Skeletal muscle tissue (tissue), 4 donors: ENCODE results near the gene RPP40. TPM values are rescaled to one million over a fixed set of nuclear protein-coding genes. Genes with fewer than 3 reads are reported as not detected.

Experiments
- H3K27ac ChIP-seq: one replicate; pipeline ENCODE4 v1.7.0; 2013; ENCODE audit warnings: mild to moderate bottlenecking, low read depth, low read length, inconsistent platforms
- H3K27me3 ChIP-seq, 3 donors: one replicate each; pipeline ENCODE4 v1.7.0; 2013; ENCODE audit warnings: low read length in 3 of 3; ENCODE audit not compliant: control insufficient read depth in 3 of 3, insufficient read depth in 3 of 3
- H3K36me3 ChIP-seq, 3 donors: one replicate each; pipeline ENCODE4 v1.7.0; 2013; ENCODE audit warnings: low read length in 3 of 3; ENCODE audit not compliant: control insufficient read depth in 3 of 3, insufficient read depth in 3 of 3
- H3K4me1 ChIP-seq, 3 donors: one replicate each; pipeline ENCODE4 v1.7.0; 2013; ENCODE audit warnings: low read length in 3 of 3, mild to moderate bottlenecking in 3 of 3; ENCODE audit not compliant: control insufficient read depth in 3 of 3, insufficient read depth in 3 of 3
- H3K4me3 ChIP-seq, 3 donors: one replicate each; pipeline ENCODE4 v1.7.0; 2013; ENCODE audit warnings: low read length in 3 of 3
- H3K9ac ChIP-seq, 3 donors: one replicate each; pipeline ENCODE4 v1.7.0; 2013; ENCODE audit warnings: low read length in 3 of 3, mild to moderate bottlenecking in 3 of 3, moderate library complexity in 2 of 3, low read depth in 1 of 3
- H3K9me3 ChIP-seq, 3 donors: one replicate each; pipeline ENCODE4 v1.7.0; 2013; ENCODE audit warnings: low read length in 3 of 3; ENCODE audit not compliant: control insufficient read depth in 3 of 3
- total RNA-seq: library from RNA; depleted of rRNA; stranded (reverse); fragments of >200 nt; gene quantifications from one replicate; pipeline ENCODE4 v1.2.3, GENCODE V29; 2014
- donor health status: Osteomylitis.

RPP40 gene
- total RNA-seq, 1 donor from 2014 or later = 9.9 TPM

DNA sequence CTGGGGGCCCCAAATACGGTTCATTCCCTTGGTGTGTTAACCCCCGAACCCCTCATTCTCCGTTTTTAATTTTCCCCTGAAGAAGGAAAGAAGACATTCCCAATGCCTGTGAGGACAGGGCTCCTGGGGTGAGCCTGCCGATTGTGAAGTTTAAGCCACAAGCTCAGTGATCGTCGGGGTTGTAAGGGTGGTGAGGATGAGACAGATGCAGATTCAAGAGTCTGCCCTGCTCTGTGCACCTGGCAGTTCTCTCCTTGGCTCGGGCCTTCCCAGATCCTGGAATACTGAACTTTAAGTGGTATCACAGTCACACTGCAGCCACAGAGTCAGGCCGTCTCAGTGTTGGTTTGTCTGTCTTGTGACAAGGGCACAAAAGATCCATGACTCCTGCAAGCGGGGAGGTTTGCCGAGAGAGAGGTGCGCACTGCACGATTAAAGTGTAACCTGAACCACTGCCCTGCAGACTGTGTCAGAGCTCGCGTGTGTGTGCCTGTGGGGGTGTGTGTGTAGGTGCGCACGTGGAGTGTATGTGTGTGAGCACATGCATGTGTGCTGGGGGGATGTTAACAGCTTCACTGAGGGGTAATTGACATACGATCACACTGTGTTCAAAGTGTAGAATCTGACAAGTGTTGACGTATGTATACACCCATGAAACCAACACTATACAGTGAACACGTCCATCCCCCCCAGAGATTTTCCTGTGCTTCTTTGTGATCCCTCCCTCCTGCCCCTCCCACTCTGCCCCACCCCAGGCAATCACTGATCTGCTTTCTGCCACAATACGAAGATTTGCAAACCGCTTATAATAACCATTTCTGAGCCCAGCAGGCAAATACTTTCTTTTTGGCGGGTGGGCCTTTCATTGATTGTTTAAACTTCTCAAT lies 38.9 kb downstream of the RPP40 start:
- no peak overlapping the region for H3K27ac ChIP-seq
- H3K9me3 ChIP-seq = no peaks in the 10 kb centered on the region
- peaks cover 4 to 9% (median 5%) of the 10 kb centered on the region in 3 donors for H3K4me1 ChIP-seq
- H3K27me3 ChIP-seq = no peaks in the 10 kb centered on the region
- no peaks in the 10 kb centered on the region for H3K36me3 ChIP-seq
- no peak overlapping the region for H3K9ac ChIP-seq
- no peak overlapping the region for H3K4me3 ChIP-seq

DNA sequence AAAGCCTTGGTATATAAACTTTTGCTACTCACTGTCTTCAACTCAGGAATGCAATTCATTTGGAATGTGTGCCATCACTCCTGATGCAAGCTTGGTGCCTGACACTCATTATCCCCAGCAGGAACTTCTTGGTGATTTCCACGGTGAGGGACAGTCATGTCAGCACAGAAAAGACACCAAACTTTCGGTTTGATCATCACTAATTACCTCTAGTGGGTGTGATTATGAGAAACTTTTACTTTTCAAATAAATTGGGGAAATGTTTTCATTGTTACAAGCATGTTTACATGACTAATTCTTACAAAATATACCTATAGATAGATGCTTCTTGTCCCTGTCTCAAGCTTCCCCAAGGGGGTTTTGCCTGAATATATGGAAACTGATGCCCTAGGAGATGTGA lies 40.9 kb downstream of the RPP40 start:
- no peak overlapping the region for H3K9ac ChIP-seq
- H3K9me3 ChIP-seq = no peaks in the 10 kb centered on the region
- no peaks in the 10 kb centered on the region for H3K27me3 ChIP-seq
- H3K27ac ChIP-seq = no peak overlapping the region
- H3K36me3 ChIP-seq = no peaks in the 10 kb centered on the region
- peaks cover 0 to 2% (median 0%) of the 10 kb centered on the region in 3 donors for H3K4me1 ChIP-seq
- H3K4me3 ChIP-seq = no peak overlapping the region

DNA sequence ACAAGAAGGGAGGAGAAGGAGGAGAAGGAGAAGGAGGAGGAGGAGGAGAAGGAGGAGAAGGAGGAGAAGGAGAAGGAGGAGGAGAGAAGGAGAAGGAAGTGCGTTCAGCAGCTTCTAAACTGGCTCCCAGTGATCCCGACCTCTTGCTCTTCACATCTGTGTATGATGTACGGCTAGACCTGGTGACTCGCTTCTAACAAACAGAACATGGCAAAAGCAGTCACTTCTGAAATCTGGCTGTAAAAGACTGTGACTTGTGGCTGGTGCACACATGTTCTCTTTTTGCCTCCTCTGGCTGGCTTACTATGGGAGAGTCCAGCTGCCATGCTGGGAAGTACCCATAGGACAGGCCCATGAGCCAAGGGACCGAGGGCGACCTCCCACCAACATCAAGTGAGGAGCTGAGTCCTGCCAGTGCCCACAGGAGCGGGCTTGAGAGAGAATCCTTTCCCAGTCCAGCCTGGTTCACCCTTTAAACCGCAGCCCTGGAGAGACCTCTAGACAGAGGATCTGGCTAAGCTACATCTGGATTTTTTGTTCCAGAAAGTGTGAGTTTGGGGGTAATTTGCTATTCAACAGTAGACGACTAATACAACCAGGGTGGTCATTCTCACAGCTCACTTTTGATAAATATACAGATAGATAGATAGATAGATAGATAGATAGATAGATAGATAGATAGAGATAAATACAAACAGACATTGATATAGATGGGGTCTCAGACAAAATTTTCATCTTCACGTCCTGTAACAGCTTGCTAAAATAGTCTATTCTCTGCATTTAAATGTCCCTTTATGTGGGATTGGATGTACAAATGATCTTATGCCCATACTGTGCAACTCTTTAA lies 42.3 kb downstream of the RPP40 start:
- Histone ChIP-seq H3K4me1 (peaks cover 2 to 7% (median 4%) of the 10 kb centered on the region in 3 donors), H3K4me3 (no peak overlapping the region), H3K27me3 (no peaks in the 10 kb centered on the region), H3K27ac (no peak overlapping the region), H3K36me3 (peaks cover 0 to 1% (median 0%) of the 10 kb centered on the region in 3 donors), H3K9ac (no peak overlapping the region), H3K9me3 (no peaks in the 10 kb centered on the region)

DNA sequence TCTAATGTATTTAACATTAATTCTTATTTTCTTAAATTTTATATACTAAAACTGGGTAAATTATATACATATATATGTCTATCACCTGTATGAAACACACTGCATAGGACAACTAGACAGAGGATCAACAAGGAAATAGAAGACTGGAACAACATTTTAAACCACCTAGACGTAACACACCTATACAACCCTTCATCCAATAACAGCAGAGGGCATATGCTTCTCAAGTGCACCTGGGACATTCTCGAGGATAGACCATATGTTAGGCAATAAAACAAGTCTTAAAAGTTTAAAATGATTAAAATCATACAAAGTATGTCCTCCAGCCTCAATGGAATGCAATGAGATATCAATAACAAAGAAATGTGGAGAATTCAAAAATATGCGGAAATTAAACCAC lies 45.2 kb downstream of the RPP40 start:
- Histone ChIP-seq H3K9ac (no peak overlapping the region), H3K27ac (no peak overlapping the region), H3K36me3 (peaks cover 3 to 9% (median 7%) of the 10 kb centered on the region in 3 donors), H3K27me3 (no peaks in the 10 kb centered on the region), H3K9me3 (no peaks in the 10 kb centered on the region), H3K4me3 (no peak overlapping the region), H3K4me1 (peaks cover 2 to 7% (median 4%) of the 10 kb centered on the region in 3 donors)

DNA sequence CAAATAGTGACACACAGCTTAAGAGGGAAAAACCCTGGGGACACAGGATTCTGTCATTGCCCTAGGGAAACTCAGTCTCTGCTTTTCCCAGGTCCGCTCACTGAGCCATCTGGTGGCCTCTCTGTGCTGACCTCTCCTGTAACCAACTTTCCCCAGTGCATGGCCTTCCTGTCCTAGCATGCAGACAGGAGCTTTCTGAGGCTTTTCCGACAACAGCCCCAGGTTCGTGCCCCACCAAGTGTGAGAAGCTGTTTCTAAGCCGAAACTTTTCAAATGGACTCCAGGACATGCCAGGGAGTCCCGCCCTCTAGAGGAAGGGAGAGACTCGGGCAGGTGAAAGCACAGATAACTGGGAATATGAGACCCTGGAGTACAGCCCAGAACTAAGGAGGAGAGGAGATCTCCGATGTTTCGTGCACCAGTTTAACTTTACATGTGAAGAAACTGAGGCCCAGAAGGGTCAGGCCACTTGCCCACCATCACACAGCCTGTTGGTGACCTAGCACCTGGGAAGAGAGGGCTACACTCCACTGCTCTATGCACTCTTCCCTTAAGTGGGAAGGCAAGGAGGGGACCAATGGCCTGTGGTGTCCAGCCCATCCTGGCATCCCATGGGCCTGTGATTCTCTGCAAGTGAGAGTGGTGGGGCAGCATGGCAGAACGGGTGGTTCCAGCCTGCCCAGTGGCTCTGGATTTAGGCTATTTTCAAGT lies 46.2 kb downstream of the RPP40 start:
- Histone ChIP-seq H3K4me1 (peaks cover 2 to 7% (median 4%) of the 10 kb centered on the region in 3 donors), H3K4me3 (no peak overlapping the region), H3K9ac (no peak overlapping the region)

DNA sequence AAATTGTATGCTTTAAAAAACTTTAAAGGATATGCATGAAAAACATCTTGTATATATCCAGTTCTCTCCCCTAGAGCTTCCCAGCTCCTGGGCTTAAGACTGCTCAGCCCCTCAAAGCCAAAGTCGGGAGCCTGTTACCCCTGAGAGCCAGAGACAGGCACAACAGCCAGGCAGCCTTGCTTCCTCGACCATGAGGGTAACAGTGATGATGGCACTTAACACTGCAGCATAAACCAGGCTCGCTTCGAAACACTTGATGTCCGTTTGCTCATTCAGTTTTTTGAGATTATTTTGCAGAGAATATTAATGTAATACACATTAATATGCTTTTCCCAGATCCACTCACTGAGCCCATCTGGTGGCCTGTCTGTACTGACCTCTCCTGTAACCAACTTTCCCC lies 47.2 kb downstream of the RPP40 start:
- Histone ChIP-seq H3K27ac (no peak overlapping the region), H3K4me1 (peaks cover 2 to 7% (median 4%) of the 10 kb centered on the region in 3 donors), H3K27me3 (no peaks in the 10 kb centered on the region), H3K4me3 (no peak overlapping the region), H3K36me3 (peaks cover 10 to 16% (median 11%) of the 10 kb centered on the region in 3 donors), H3K9me3 (no peaks in the 10 kb centered on the region), H3K9ac (no peak overlapping the region)

More for the DNA sequence above, 46.2 kb downstream of the RPP40 start:
- Histone ChIP-seq H3K9me3 (no peaks in the 10 kb centered on the region), H3K27ac (no peak overlapping the region), H3K36me3 (peaks cover 6 to 11% (median 10%) of the 10 kb centered on the region in 3 donors), H3K27me3 (no peaks in the 10 kb centered on the region)

DNA sequence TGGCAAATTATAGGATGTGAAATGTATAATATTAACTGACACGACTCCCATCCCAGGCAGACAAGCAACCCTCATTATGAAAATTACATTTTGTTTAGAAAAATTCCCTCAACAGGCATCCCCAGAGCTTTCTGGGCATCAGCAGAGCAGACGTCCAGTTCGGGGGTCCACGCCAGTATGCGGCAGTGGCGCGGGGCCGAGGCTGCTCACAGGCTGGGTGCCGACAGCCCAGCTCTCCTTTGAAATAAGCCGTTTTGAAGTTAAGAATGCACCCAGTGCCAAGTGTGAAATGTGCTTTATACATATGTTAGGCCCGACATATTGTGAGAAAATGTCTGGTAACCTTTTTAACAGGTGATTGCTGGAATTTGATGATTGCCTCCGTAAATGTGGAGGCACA lies 50.4 kb downstream of the RPP40 start:
- H3K4me1 ChIP-seq = peaks cover 2 to 7% (median 4%) of the 10 kb centered on the region in 3 donors
- peaks cover 16 to 21% (median 19%) of the 10 kb centered on the region in 3 donors for H3K36me3 ChIP-seq
- no peak overlapping the region for H3K4me3 ChIP-seq
- no peaks in the 10 kb centered on the region for H3K9me3 ChIP-seq
- no peaks in the 10 kb centered on the region for H3K27me3 ChIP-seq
- no peak overlapping the region for H3K9ac ChIP-seq
- H3K27ac ChIP-seq = no peak overlapping the region

DNA sequence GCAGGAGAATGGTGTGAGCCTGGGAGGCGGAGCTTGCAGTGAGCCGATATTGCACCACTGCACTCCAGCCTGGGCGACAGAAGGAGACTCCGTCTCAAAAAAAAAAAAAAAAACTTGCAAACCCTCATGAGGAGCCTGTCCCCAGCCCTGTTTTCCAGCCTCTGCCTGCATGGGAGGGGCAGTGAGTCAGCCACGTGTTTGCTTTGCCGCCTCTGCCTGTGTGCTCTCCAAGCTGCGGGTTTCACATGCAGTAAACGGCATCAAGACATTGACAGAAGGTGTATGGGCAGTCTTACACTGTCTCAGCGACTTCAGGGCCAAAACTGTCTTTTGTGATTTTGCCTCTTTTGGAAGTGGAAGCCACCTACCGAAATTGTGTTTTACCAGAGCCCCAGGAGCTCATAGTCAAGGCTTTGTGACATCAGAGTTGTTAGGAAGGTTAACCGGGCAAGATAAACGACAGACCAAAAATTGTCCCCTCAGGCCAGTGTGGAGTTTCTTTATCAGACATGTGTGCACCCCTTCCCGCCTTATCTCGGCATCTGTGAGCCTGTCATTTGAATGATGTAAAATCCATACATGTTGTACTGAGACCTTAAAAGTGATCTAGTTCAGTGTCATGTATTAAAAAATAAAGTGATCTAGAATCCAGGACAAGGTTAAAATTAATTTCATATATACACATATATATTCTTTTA lies 52.9 kb downstream of the RPP40 start:
- no peak overlapping the region for H3K27ac ChIP-seq
- H3K36me3 ChIP-seq = peaks cover 16 to 23% (median 23%) of the 10 kb centered on the region in 3 donors
- no peak overlapping the region for H3K9ac ChIP-seq
- no peaks in the 10 kb centered on the region for H3K4me1 ChIP-seq
- H3K9me3 ChIP-seq = no peaks in the 10 kb centered on the region
- no peak overlapping the region for H3K4me3 ChIP-seq
- H3K27me3 ChIP-seq = no peaks in the 10 kb centered on the region

DNA sequence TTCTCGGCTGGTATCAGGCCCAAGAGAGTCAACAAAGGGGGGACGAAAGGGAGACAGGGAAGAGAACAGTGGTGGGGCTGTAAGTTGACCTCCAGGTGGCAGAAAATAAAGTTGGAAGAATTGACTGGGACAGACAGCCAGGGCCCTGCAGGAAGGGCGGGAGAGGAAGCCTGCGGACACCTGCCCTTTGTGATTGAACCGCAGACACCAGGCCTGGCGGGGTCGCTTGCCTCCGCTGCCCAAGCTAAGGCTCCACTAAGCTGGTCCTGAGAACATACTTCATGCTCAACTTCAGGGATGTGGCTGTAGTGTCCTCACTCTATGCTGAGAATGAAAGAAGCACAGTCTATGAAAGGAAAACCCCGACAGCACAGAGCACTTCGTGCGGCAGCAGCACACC lies 53.8 kb downstream of the RPP40 start:
- peaks cover 24 to 31% (median 30%) of the 10 kb centered on the region in 3 donors for H3K36me3 ChIP-seq
- no peaks in the 10 kb centered on the region for H3K27me3 ChIP-seq
- H3K9ac ChIP-seq = no peak overlapping the region
- H3K9me3 ChIP-seq = no peaks in the 10 kb centered on the region
- no peaks in the 10 kb centered on the region for H3K4me1 ChIP-seq
- H3K4me3 ChIP-seq = no peak overlapping the region
- H3K27ac ChIP-seq = no peak overlapping the region
